Measurements from ENCODE around the gene CD38.
A peak's percentile ranks its signal among the peaks of the same experiment; 100 is the strongest.
"Not testable (repeated sequence)": the region's sequence is repeated elsewhere in the genome, so short reads cannot be mapped to it uniquely, and the experiment has no call there.

Gene CD38

GRCh38 chr4:15778289-15779241, at the start of gene CD38:
Gene CD38 (plus strand): TSS chr4:15778328. CDS start chr4:15778415, 87 bp downstream.
- no peak for DNase-seq (ENCODE audit: low read depth)

GRCh38 chr4:15729910-15730533, 48.1 kb upstream of the CD38 start:
- no peak for DNase-seq (ENCODE audit: low read depth)

- not testable (repeated sequence) for DNase-seq (ENCODE audit: low read depth)
Observed at GRCh38 chr4:15733061-15733460, 45.1 kb upstream of the CD38 start.

- no peak for DNase-seq (ENCODE audit: low read depth)
Observed at GRCh38 chr4:15735536-15735935, 42.6 kb upstream of the CD38 start.

GRCh38 chr4:15736514-15737050, 41.5 kb upstream of the CD38 start:
- DNase-seq (ENCODE audit: low read depth): no peak

GRCh38 chr4:15737255-15737654, 40.9 kb upstream of the CD38 start:
- no peak for DNase-seq (ENCODE audit: low read depth)

GRCh38 chr4:15738877-15739276, 39.3 kb upstream of the CD38 start:
- DNase-seq (ENCODE audit: low read depth): no peak

GRCh38 chr4:15740764-15741404, 37.2 kb upstream of the CD38 start:
- DNase-seq (ENCODE audit: low read depth): no peak

- no peak for DNase-seq (ENCODE audit: low read depth)
Observed at GRCh38 chr4:15742083-15742582, 36.0 kb upstream of the CD38 start.

- DNase-seq (ENCODE audit: low read depth): no peak
Observed at GRCh38 chr4:15742637-15743036, 35.5 kb upstream of the CD38 start.

GRCh38 chr4:15744016-15744545, 34.0 kb upstream of the CD38 start:
- DNase-seq (ENCODE audit: low read depth): no peak

GRCh38 chr4:15746110-15746509, 32.0 kb upstream of the CD38 start:
- no peak for DNase-seq (ENCODE audit: low read depth)

GRCh38 chr4:15749001-15749400, 29.1 kb upstream of the CD38 start:
- DNase-seq (ENCODE audit: low read depth): no peak

- DNase-seq (ENCODE audit: low read depth): no peak
Observed at GRCh38 chr4:15751153-15751552, 27.0 kb upstream of the CD38 start.

- DNase-seq (ENCODE audit: low read depth): no peak
Observed at GRCh38 chr4:15753081-15753480, 25.0 kb upstream of the CD38 start.

- DNase-seq (ENCODE audit: low read depth): no peak
Observed at GRCh38 chr4:15753786-15754185, 24.3 kb upstream of the CD38 start.

GRCh38 chr4:15754323-15754722, 23.8 kb upstream of the CD38 start:
- DNase-seq (ENCODE audit: low read depth): no peak

GRCh38 chr4:15755321-15756155, 22.6 kb upstream of the CD38 start:
- DNase-seq (ENCODE audit: low read depth): peak; percentile 30

GRCh38 chr4:15756361-15756861, 21.7 kb upstream of the CD38 start:
- peak; percentile 19 for DNase-seq (ENCODE audit: low read depth)

GRCh38 chr4:15757054-15757453, 21.1 kb upstream of the CD38 start:
- no peak for DNase-seq (ENCODE audit: low read depth)

GRCh38 chr4:15758294-15758693, 19.8 kb upstream of the CD38 start:
- DNase-seq (ENCODE audit: low read depth): no peak
